ENCODE measurements around the gene GAPDHS. TPM values are rescaled to one million over a fixed set of nuclear protein-coding genes. Genes with fewer than 3 reads are reported as not detected.

Gene GAPDHS
- total RNA-seq, 1 donor from 2014 or later: not detected

GRCh38 chr19:35569281-35569781, 36.1 kb downstream of the GAPDHS start:
- intact Hi-C loops (cut with DNase I): no loop called here
- peak; percentile 47 for DNase-seq (ENCODE audit: low spot score)

GRCh38 chr19:35571406-35571965, 38.2 kb downstream of the GAPDHS start:
- intact Hi-C loops (cut with DNase I): no loop called here
- DNase-seq (ENCODE audit: low spot score): no peak

GRCh38 chr19:35577918-35578317, 44.7 kb downstream of the GAPDHS start:
- intact Hi-C loops (cut with DNase I): no loop called here
- DNase-seq (ENCODE audit: low spot score): no peak

GRCh38 chr19:35578707-35579106, 45.5 kb downstream of the GAPDHS start:
- DNase-seq (ENCODE audit: low spot score): no peak
- intact Hi-C loops (cut with DNase I): no loop called here

GRCh38 chr19:35582760-35583159, 49.5 kb downstream of the GAPDHS start:
- intact Hi-C loops (cut with DNase I): no loop called here
- no peak for DNase-seq (ENCODE audit: low spot score)

- DNase-seq (ENCODE audit: low spot score): no peak
- intact Hi-C loops (cut with DNase I): no loop called here
Measured at GRCh38 chr19:35585848-35586247, 52.6 kb downstream of the GAPDHS start, which contains the start of gene PMIS2. PMIS2 (plus strand) TSS chr19:35586173; CDS start chr19:35586260, 87 bp downstream.

- intact Hi-C loops (cut with DNase I): no loop called here
- no peak for DNase-seq (ENCODE audit: low spot score)
Measured at GRCh38 chr19:35587321-35587720, 54.1 kb downstream of the GAPDHS start.

- intact Hi-C loops (cut with DNase I): no loop called here
- DNase-seq (ENCODE audit: low spot score): no peak
Measured at GRCh38 chr19:35590875-35591274, 57.6 kb downstream of the GAPDHS start.

- DNase-seq (ENCODE audit: low spot score): no peak
- intact Hi-C loops (cut with DNase I): no loop called here
Measured at GRCh38 chr19:35592226-35592625, 59.0 kb downstream of the GAPDHS start.

Other genes starting within 250 kb of the GAPDHS start
- gene MAG, start 241.3 kb upstream of the GAPDHS start, total RNA-seq: not detected
- gene CD22, start 204.3 kb upstream of the GAPDHS start, total RNA-seq: 0.70 TPM
- not detected for gene FFAR1, start 185.6 kb upstream of the GAPDHS start, total RNA-seq
- not detected for gene FFAR3, start 175.0 kb upstream of the GAPDHS start, total RNA-seq
- gene GPR42, start 162.4 kb upstream of the GAPDHS start, total RNA-seq: not detected
- gene FFAR2, start 85.2 kb upstream of the GAPDHS start, total RNA-seq: 0.97 TPM
- gene KRTDAP, start 43.0 kb upstream of the GAPDHS start, total RNA-seq: not detected
- gene DMKN, start 19.8 kb upstream of the GAPDHS start, total RNA-seq: 4.2 TPM
- gene SBSN, start 5.1 kb upstream of the GAPDHS start, total RNA-seq: not detected
- 64.4 TPM for gene TMEM147, start 12.2 kb downstream of the GAPDHS start, total RNA-seq
- not detected for gene ATP4A, start 30.2 kb downstream of the GAPDHS start, total RNA-seq
- gene PMIS2, start 52.7 kb downstream of the GAPDHS start, total RNA-seq: not detected
- 5.9 TPM for gene HAUS5, start 79.3 kb downstream of the GAPDHS start, total RNA-seq
- gene RBM42, start 95.6 kb downstream of the GAPDHS start, total RNA-seq: 56.2 TPM
- gene ETV2, start 108.3 kb downstream of the GAPDHS start, total RNA-seq: 0.78 TPM
- gene COX6B1, start 114.9 kb downstream of the GAPDHS start, total RNA-seq: 1,054 TPM
- not detected for gene UPK1A, start 133.1 kb downstream of the GAPDHS start, total RNA-seq
- 0.13 TPM for gene ZBTB32, start 171.1 kb downstream of the GAPDHS start, total RNA-seq
- 19.9 TPM for gene KMT2B, start 184.5 kb downstream of the GAPDHS start, total RNA-seq
- 4.2 TPM for gene IGFLR1, start 209.0 kb downstream of the GAPDHS start, total RNA-seq
- 24.9 TPM for gene U2AF1L4, start 212.0 kb downstream of the GAPDHS start, total RNA-seq
- 43.2 TPM for gene PSENEN, start 212.2 kb downstream of the GAPDHS start, total RNA-seq
- gene LIN37, start 215.1 kb downstream of the GAPDHS start, total RNA-seq: 9.6 TPM
- gene HSPB6, start 223.6 kb downstream of the GAPDHS start, total RNA-seq: 863 TPM
- 11.7 TPM for gene PROSER3, start 224.7 kb downstream of the GAPDHS start, total RNA-seq
- gene ARHGAP33, start 242.1 kb downstream of the GAPDHS start, total RNA-seq: 8.8 TPM